Measurements from ENCODE around the gene PDXK. TPM values are rescaled to one million over a fixed set of nuclear protein-coding genes. Genes with fewer than 3 reads are reported as not detected.

Gene PDXK
- total and polyA plus RNA-seq, 9 of the 15 experiments (the other 6 are each of a cell fraction or from before 2014, with no cell fraction given): 5.6 to 162 (median 76.5) TPM

GRCh38 chr21:43758111-43758641 lies 39.2 kb downstream of the PDXK start:
- Histone ChIP-seq H3K79me2 (ENCODE audit: control insufficient read depth, insufficient read depth, low read length) (no peaks in the 10 kb centered on the region), H3K9ac (ENCODE audit: insufficient read depth in 1 of 2, low read depth in 2 of 2, low read length in 2 of 2) (peak overlapping the region in 1 of 2 experiments; percentile 61; a peak in 1 of 4 replicates), H2AFZ (ENCODE audit: low read depth, low read length) (no peak overlapping the region), H4K20me1 (replicated peaks; ENCODE audit: control insufficient read depth, insufficient read depth, low read length) (no peaks in the 10 kb centered on the region; the same call in 1 of the 2 replicates), H3K9me3 (replicated peaks; ENCODE audit: control insufficient read depth, insufficient read depth, low read depth, low read length) (no peaks in the 10 kb centered on the region), H3K9me1 (ENCODE audit: control insufficient read depth, insufficient read depth, low read length) (no peaks in the 10 kb centered on the region), H3K36me3 (ENCODE audit: control insufficient read depth, insufficient read depth, low read length) (peaks cover 91% of the 10 kb centered on the region), H3K4me2 (ENCODE audit: insufficient read depth, low read length) (no peak overlapping the region), H3K27me3 (ENCODE audit: control insufficient read depth in 2 of 2, insufficient read depth in 2 of 2, low read length in 2 of 2) (no peaks in the 10 kb centered on the region), H3K4me1 (replicated peaks in 1 of 2; ENCODE audit: control insufficient read depth in 2 of 2, insufficient read depth in 2 of 2, low read length in 2 of 2) (peaks cover 0 to 35% of the 10 kb centered on the region in 2 experiments; a peak in 1 of 5 replicates), H3K27ac (ENCODE audit: extremely low read depth, low read depth, low read length) (no peak overlapping the region), H3K4me3 (no peak overlapping the region)
- no peak for FAIRE-seq
- ChIA-PET CTCF (ENCODE audit: low intra/inter-chr PET ratio) (no interaction called here), POLR2A (interaction anchor here (0.5 to 1.7 kb wide), 6 partner anchors 9 to 15 kb away, joined by 3 to 11 read pairs (median 6); no protein-coding TSS in a partner anchor)
- no peak for ATAC-seq
- 0 out of 2 replicates have a peak, but pooled peaks have one; percentile 15 for TF ChIP-seq POLR2AphosphoS5 (IDR thresholded peaks at IDR 0.05; ENCODE audit: control insufficient read depth, insufficient read depth, low read depth, low read length)
- TF ChIP-seq, protein P1, sequence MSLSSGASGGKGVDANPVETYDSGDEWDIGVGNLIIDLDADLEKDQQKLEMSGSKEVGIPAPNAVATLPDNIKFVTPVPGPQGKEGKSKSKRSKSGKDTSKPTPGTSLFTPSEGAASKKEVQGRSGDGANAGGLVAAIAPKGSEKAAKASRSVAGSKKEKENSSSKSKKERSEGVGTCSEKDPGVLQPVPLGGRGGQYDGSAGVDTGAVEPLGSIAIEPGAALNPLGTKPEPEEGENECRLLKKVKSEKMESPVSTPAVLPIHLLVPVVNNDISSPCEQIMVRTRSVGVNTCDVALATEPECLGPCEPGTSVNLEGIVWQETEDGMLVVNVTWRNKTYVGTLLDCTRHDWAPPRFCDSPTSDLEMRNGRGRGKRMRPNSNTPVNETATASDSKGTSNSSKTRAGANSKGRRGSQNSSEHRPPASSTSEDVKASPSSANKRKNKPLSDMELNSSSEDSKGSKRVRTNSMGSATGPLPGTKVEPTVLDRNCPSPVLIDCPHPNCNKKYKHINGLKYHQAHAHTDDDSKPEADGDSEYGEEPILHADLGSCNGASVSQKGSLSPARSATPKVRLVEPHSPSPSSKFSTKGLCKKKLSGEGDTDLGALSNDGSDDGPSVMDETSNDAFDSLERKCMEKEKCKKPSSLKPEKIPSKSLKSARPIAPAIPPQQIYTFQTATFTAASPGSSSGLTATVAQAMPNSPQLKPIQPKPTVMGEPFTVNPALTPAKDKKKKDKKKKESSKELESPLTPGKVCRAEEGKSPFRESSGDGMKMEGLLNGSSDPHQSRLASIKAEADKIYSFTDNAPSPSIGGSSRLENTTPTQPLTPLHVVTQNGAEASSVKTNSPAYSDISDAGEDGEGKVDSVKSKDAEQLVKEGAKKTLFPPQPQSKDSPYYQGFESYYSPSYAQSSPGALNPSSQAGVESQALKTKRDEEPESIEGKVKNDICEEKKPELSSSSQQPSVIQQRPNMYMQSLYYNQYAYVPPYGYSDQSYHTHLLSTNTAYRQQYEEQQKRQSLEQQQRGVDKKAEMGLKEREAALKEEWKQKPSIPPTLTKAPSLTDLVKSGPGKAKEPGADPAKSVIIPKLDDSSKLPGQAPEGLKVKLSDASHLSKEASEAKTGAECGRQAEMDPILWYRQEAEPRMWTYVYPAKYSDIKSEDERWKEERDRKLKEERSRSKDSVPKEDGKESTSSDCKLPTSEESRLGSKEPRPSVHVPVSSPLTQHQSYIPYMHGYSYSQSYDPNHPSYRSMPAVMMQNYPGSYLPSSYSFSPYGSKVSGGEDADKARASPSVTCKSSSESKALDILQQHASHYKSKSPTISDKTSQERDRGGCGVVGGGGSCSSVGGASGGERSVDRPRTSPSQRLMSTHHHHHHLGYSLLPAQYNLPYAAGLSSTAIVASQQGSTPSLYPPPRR (CRISPR knock-in tag; IDR thresholded peaks at IDR 0.05; ENCODE audit: borderline replicate concordance): no peak
- TF ChIP-seq MTA1 (IDR thresholded peaks at IDR 0.05; ENCODE audit: borderline replicate concordance): no peak
- no peak for TF ChIP-seq LARP7 (IDR thresholded peaks at IDR 0.05)
- WGBS (ENCODE audit: insufficient coverage, low coverage, missing lambda C conversion rate): 90% methylated on average over 18 of the region's 18 CpGs
- in situ Hi-C loops (cut with MboI) (no loop called here), intact Hi-C loops (cut with micrococcal nuclease) (no loop called here)
- no peak for DNase-seq (ENCODE audit: extremely low read depth in 1 of 4, low spot score in 3 of 4)
- BruUV-seq (replicated peaks): no TSS peak

Data from K562 (cell line).